Activated CD4-positive, alpha-beta T cell treated with anti-CD3 and anti-CD28 coated beads, Interleukin-2, amount 50 U/mL, for 48 hours (primary cell): ENCODE data around the gene KDM5A.
"Not testable (repeated sequence)": the region's sequence is repeated elsewhere in the genome, so short reads cannot be mapped to it uniquely, and the experiment has no call there.

Source experiments
- DNase-seq, 2 experiments: peaks; one replicate each; pipeline ENCODE4 v3.0.0-alpha.2; 2020

The KDM5A gene

DNA sequence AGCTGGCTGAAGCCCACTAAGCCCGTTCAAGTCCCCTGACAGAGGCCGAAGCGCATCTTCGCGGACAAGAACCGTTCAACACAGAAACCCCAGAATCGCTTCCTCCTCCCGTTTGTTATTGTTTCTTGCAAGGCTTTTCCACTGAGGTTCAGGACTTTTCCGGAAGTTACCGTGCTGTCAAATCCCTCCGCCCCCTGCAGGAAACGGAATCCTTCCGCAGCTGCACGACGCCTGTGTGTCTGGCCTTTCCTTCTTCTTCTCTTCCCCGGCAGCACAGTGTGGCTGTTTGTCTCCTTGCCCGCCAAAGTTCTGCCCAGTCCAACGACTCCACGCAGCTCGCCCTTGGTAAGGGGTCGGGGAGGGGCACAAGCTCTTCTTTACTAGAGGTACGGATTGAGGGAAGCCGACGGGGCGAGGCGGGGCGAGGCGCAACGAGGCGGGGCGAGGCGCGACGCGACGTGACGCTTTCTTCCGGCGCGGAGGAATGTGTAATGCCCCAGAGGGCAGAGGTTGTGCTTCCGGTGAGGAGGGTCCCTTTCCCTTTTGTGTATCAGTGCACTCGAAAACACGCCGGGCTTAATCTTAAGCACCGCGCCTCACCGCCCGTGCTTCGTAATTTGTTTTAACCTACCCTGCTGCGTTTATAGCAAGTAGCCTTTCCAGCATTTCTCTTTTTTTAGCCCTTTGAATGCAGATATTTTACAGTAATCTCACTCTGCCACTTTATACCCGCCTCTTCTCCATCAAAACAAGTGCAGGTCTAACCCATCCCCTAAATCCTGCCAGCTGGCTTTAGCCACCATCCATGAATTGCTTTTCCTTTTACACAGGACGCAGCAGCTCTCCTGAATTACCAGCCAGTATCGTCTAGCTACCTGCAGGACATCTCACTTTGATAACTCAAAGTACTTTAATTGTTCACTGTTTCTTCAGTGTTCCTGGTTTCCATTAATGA is at the start of gene KDM5A:
Gene KDM5A (minus strand): TSS at position 179 of the 955 bp plus-strand sequence. CDS start 229 bp downstream, outside the sequence.
- peak; percentile 84 to 88 for DNase-seq

DNA sequence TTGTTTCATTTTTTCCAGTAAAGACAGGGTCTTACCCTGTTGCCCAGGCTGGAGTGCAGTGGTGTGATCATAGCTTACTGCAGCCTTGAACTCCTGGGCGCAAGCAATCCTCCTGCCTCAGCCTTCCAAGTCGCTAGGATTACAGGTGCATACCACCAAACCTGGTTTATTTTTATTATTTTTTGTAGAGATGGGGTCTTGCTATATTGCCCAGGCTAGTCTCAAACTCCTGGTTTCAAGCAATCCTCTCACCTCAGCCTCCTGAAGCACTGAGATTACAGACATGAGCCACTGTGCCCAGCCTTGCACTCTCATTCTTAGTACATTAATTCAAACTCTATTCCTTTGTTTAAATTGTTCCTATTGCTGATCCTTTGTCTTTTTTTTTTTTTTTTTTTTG is 46.6 kb upstream of the KDM5A start:
- DNase-seq: not testable (repeated sequence)

DNA sequence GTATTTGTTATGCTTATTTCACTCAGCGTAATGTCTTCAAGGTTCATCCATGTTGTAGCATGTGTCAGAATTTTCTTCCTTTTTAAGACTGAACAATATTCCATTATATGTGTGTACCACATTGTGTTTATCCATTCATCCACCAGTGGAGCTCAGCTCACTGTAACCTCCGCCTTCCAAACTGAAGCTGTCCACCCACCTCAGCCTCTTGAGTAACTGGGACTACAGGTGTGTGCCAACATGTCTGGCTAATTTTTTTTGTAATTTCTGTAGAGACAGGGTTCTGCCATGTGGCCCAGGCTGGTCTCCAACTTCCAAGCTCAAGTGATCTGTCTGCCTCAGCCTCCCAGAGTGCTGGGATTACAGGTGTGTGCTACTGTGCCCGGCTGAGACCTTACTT is 33.4 kb upstream of the KDM5A start:
- no peak for DNase-seq

DNA sequence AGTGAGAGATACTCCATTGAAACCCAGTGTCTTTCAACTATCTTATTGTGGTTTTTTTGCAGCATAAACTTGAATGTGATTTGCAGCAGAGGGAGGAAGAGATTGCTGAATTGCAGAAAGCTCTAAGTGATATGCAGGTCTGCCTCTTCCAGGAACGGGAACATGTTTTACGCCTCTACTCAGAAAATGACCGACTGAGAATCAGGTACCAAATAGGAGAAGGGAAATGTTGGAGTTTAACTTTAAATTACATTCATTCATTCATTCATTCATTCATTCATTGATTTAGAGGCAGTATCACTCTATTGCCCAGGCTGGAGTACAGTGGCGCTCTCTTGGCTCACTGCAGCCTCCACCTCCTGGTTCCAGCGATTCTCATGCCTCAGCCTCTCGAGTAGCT is 29.3 kb upstream of the KDM5A start:
- no peak for DNase-seq

DNA sequence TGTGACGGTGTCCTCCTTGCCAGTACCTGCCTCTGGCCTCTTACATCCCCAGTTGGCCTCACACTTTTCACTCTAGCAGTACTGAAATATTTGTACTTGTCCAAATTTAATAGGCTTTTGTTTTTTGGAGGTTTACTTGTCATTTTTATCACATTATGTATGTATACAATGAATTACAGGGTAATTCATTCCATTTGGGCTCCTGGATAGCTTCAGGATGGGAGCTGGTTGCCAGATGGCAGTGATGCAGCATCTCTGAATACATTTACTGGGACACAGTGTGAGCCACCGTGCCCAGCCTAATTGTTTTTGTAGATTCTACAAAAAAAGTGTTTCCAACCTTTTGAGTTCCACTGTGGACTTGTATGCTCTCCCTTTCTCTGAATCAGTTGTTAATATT is 25.7 kb upstream of the KDM5A start:
- DNase-seq: no peak

DNA sequence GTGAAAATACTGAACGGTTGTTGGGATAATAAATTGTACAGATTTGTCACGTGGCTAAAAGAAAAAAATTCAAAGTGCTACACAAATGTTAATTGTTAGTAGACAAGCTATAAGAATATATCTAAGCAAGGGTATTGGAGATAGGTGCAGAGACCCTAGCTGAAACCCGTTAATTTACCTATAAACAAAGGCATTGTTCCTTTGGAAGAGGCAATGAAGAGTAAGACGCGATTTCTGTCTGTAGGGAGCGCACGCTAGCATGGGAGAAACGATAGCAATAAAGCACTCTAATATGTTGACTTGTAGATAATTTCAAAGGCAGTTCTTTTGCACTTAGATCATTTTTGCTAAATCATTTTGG is 12.9 kb upstream of the KDM5A start:
- DNase-seq: peak in 1 of 2 experiments; percentile 24

DNA sequence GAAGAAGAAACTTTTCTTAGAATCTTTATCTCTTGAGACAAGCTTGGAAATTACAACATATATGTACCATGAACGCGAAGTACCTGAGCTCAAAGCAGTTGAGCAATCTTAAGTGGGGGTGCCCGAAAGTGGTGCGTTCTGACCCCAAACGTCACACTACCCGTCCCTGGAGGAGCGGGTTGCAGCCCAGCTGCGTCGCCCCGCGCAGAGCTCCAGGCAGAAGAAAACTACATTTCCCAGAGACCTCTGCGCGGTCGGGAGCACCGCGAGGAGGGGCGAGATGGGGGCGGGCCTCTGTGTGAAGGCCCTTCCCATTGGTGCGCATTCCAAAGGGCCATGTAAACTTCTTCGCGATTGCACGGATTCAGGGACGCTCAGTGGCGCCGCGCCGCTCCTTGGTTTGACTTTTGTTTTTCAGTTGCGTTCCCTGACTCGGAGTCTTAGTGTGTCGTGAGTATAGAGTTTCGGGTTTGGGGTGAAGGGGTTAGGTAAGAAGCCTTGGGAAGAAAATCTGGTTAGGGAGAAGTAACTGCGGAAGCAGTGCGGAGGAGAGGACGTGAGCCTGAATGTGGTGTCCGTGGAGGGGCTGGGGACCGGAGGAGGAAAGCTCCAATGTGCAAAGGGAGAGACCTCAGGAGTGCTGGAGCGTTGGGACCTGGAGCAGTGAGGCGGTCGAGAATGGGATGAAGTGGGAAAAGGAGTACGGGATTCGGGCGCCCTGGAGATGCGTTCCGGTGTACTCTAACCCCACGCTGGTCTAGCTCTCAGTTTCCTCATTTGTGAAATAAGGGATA is 12.3 kb upstream of the KDM5A start, which contains the start of gene CCDC77:
Gene CCDC77 (plus strand): TSS at position 410 of the 794 bp plus-strand sequence. CDS start 7,740 bp downstream, outside the sequence.
- peak; percentile 93 to 94 for DNase-seq

DNA sequence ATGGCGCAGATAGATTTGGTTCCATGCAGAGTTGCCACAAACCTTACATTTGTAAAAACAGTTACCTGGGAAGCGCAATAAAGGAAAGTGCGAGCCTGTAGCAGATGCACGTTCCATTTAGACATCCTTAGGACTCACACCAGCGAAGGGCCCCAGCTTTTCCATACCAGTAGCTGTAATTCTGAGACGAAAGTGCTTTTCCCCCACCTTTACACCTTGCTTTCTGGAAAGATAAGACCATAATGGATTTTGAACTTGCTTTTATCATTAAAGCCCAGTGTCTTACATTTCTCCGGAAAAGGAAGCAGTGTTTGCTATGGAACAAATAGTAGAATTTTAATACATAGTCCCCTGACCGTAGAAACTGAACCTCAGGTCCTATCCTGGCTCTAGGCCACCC is 11.7 kb upstream of the KDM5A start:
- DNase-seq: no peak

DNA sequence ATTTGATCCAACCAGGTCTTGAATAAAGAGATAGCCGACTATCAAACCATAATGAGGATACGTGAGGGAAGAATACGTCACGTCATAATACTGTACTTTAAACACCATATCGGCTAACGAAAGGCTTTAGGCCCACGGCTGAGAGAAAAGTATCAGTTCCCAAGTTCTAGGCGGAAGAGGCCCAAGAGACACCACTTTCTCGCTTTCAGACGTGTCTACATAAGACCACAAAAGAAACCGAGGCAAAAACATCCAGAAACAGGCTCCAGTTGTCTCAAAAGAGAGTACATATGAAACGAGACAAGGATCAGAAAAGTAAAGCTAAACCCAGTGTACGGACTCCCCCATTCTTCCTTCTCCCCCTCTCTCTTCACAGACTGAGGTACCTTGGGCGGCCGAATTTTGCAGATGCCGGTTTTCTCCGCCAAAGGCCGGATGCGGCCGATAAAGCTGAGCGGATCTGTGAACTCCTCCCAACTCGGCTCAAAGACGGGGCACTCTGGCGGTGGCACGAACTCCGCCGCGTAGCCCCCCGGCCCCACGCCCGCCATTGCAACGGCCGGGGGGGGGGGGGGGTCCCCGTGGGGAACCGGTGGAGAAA is 479 bp downstream of the KDM5A start:
- DNase-seq: peak; percentile 34 to 47

DNA sequence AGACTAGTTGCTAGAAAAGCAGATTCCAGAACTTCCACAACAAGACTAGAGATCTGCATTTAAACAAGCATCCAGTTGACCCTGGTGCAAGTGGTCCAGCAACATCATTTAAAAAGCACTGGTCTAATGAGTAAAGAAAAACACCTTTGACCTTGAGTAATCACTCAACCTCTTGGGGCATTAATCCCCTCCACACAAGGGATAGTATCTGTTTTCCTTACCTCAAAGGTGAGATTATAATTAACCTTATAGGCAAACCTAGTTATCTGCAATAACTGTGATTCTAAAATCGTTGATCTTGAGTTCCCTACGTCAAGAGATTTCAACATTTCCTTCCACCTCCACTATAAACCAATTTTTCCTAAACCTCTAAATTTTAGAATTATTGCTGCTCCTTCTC is 1.1 kb downstream of the KDM5A start:
- DNase-seq: no peak

DNA sequence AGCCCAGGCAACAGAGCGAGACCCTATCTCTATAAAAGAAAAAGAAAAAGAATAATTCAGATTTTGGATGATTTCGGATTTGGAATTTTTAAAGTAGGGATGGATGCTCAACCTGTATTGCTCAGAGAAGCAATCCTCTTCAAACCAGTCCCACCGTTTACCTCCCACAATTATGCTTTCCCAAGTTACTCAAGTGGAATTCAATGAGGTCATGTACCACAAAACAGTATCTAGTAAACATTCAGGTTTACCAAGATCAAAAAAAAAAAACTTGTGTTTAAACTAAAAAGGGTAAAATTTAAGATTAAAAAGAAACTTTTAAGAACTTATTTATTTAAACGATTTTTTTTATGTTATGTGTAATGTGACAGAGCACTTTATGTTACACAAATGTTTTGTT is 2.5 kb downstream of the KDM5A start:
- DNase-seq: no peak

DNA sequence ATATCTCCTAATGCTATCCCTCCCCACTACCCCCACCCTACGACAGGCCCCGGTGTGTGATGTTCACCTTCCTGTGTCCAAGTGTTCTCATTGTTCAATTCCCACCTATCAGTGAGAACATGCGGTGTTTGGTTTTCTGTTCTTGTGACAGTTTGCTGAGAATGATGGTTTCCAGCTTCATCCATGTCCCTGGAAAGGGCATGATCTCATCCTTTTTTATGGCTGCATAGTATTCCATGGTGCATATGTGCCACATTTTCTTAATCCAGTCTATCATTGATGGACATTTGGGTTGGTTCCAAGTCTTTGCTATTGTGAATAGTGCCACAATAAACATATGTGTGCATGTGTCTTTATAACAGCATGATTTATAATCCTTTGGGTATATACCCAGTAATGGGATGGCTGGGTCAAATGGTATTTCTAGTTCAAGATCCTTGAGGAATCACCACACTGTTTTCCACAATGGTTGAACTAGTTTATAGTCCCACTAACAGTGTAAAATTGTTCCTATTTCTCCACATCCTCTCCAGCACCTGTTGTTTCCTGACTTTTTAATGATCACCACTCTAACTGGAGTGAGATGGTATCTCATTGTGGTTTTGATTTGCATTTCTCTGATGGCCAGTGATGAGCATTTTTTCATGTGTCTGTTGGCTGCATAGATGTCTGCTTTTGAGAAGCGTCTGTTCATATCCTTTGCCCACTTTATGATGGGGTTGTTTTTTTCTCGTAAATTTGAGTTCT is 18.2 kb downstream of the KDM5A start:
- DNase-seq: not testable (repeated sequence)

DNA sequence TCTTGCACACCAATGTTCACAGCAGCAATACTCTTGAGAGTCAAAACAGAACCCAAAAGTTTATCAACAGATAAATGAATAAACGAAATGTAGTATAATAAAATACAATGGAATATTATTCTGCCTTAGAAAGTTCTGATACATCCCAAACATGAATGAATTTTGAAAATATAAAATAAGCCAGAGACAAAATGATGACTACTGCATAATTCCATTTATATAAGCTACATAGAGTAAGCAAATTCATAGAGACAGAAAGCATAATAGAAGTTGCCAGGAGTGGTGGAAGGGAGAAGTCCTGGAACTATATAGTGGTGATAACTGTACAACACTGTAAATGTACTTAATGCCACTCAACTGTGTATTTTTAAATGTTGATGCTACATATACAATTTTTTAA is 21.1 kb downstream of the KDM5A start:
- no peak for DNase-seq

DNA sequence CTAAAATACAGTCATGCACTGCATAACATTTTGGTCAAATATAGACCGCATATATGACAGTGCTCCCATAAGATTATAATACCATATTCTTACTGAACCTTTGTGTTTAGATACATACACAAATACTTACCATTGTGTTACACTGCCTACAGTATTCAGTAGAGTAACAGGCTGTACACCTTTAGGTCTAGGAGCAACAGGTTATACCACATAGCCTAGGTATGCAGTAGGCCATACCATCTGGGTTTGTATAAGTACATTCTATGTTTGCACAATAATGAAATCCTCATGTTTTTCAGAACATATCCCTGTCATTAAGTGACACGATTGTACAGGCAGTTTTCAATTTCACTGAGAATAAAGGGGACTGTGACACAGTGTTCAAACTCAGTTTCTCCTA is 22.3 kb downstream of the KDM5A start:
- no peak for DNase-seq

DNA sequence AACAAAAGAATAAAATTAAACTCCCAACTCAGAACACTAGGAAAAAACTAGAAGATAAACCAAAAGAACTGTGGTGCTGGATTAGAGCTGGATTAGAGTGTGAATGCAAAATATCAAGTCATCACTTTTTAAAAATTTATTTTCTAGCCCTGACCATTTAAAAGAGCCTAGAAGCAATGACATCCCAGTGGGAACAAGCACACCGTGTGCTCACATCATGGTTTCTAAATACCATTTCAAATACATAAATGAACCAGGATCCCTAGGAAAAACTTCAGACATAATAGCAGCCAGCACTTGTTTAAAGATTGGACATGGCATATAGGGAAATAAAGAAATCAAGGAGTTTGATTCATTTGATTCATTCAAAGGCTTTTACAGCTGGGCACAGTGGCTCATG is 30.0 kb downstream of the KDM5A start:
- no peak for DNase-seq

DNA sequence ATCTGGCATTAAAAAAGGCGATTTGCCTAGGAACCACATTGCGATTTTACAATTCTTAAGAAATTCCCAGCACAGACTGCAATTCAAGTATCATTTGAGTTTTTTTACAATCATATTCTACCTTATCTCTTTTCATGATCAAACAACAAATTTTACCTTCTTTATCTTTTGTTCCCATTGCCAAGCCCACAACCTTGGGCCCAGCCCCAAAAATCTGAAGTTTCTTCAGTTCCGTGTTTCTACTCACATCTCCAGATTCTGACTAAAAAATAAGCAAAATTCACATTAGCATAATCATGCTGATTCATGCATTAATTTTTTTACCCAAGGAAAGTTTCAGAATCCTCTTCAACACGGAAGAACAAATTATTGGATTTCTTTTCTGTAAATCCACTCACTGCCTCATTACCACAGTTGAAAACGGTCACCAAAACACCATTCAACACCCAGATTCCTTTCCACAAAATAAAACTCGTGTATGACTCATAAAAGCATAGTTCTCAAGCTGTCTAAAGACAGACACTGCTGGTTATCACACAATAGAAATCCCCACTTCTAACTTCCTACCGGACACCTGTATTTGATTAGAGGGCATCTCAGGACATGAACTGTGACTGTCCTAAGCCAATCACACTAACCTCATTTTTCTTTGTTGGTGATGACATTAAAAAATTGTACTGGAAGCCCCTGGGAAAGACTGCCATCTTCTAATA is 32.7 kb downstream of the KDM5A start:
- DNase-seq: no peak

DNA sequence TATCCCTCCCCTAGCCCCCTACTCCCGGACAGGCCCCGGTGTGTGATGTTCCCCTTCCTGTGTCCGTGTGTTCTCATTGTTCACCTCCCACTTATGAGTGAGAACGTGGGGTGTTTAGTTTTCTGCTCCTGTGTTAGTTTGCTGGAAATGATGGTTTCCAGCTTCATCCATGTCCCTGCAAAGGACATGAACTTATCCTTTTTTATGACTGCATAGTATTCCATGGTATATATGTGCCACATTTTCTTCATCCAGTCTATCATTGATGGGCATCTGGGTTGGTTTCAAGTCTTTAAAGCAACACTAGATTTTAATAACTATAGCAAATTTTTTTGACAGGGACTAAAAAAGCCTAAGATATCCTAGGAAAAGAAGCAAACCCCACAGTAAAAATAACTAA is 37.9 kb downstream of the KDM5A start:
- DNase-seq: not testable (repeated sequence)

DNA sequence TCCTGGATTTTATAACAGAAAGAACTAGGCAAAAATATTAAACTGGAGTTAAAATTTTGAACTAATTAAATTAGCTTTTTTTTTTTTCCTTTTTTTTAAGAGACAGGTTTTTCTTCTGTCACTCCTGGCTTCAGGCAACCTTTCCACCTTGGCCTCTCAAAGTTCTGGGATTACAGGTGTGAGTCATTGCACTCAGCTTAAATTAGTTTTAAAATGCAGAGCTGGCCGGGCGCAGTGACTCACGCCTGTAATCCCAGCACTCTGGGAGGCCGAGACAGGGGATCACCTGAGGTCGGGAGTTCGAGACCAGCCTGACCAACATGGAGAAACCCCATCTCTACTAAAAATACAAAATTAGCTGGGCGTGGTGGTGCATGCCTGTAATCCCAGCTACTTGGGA is 39.5 kb downstream of the KDM5A start:
- DNase-seq: not testable (repeated sequence)

DNA sequence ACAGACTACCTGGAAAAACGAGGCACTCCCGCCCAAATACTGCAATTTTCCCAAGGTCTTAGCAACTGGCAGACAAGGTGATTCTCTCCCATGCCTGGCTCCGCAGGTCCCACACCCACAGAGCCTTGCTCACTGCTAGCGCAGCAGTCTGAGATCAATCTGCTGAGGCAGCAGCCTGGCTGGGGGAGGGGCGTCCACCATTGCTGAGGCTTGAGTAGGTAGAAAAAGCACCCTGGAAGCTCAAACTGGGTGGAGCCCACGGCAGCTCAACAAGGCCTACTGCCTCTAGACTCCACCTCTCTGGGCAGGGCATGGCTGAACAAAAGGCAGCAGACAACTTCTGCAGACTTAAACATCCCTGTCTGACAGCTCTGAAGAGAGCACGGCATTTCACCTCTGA is 46.1 kb downstream of the KDM5A start:
- not testable (repeated sequence) for DNase-seq

DNA sequence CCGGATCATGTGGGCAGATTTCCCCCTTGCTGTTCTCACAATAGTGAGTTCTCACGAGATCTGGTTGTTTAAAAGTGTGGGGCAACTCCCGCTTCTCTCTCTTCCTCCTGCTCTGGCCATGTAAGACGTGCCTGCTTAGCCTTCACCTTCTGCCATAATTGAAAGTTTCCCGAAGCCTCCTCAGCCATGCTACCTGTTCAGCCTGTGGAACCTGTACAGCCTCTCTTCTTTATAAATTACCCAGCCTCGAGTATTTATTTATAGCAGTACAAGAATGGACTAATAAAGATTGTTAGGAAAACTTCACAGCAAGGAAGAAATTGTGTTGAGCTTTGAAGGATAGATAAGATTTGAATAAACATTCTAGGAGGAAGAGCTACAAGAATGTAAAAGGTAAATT is 52.1 kb downstream of the KDM5A start:
- no peak for DNase-seq

DNA sequence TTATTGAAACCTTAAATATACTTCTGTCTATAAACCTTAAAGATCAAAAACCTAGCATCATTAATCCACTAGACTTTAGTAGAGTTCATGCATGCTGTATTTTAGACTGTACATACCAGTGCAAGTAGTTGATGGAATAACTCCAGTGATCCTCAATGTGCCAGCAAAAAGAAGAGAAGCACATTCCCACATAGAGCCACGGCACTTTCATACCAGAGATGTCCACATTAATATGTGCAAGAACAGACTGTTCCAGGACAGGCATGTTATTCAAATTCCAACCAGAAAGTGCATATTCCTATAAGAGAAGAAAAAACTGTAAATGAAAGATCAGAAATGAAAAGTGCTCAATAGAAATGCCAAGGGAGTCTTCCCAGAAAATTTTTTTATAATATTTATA is 55.0 kb downstream of the KDM5A start:
- no peak for DNase-seq
